Adrenal gland (tissue), 12 donors: Measurements from ENCODE around the gene GCN1. TPM values are rescaled to one million over a fixed set of nuclear protein-coding genes. Genes with fewer than 3 reads are reported as not detected.

ENCODE experiments used
- DNase-seq, 7 donors: peaks; one replicate each; pipeline ENCODE4 v3.0.0-alpha.2; 2019 to 2020
- H3K27ac ChIP-seq, 5 donors: fragments of 200-600 bp; sonication (generic) in 4 of 5; 1 replicate in 3 of 5; 2 replicates in 2 of 5; pipeline versions ENCODE4 v1.5.1 to v1.8.0; 2016 to 2020; ENCODE audit warnings: mild to moderate bottlenecking in 1 of 5
- H3K27me3 ChIP-seq: fragments of 200-600 bp; 2 replicates; pipeline ENCODE4 v1.8.0; 2021
- H3K36me3 ChIP-seq, 2 donors: fragments of 200-600 bp; replicated peaks in 1 of 2; 1 replicate in 1 of 2; 2 replicates in 1 of 2; pipeline versions ENCODE4 v1.5.1 to v1.8.0; 2018 to 2022
- H3K4me1 ChIP-seq, 2 donors: fragments of 200-600 bp; replicated peaks in 1 of 2; 1 replicate in 1 of 2; 2 replicates in 1 of 2; pipeline versions ENCODE4 v1.5.1 to v1.8.0; 2018 to 2021
- H3K4me3 ChIP-seq, 4 donors: fragments of 200-600 bp; sonication (generic) in 3 of 4; one replicate each; pipeline ENCODE4 v1.5.1; 2016 to 2018
- H3K9me3 ChIP-seq, 3 donors: fragments of 200-600 bp; sonication (generic) in 1 of 3; replicated peaks in 1 of 3; 1 replicate in 2 of 3; 2 replicates in 1 of 3; pipeline versions ENCODE4 v1.5.1 to v1.8.0; 2016 to 2021
- CTCF ChIP-seq, 6 experiments: fragments of 450-650 bp in 4 of 6; fragments of 200-600 bp in 2 of 6; sonication (generic) in 1 of 6; IDR thresholded peaks; 1 replicate in 5 of 6; 2 replicates in 1 of 6; pipeline versions ENCODE4 v1.5.1 to v1.8.0; 2016 to 2021; ENCODE audit warnings: antibody characterized with exemption in 6 of 6, mild to moderate bottlenecking in 2 of 6, moderate library complexity in 1 of 6
- POLR2A ChIP-seq, 2 donors: fragments of 450-650 bp; IDR thresholded peaks; one replicate each; pipeline ENCODE4 v1.6.1; 2017; ENCODE audit warnings: antibody characterized with exemption in 2 of 2, mild to moderate bottlenecking in 2 of 2, moderate library complexity in 1 of 2
- WGBS, 4 donors: extraction: QIAGEN DNeasy Blood & Tissue Kit in 2 of 4; methylation state at CpG; one replicate each; pipeline versions ENCODE4 v1.1.5 to v1.1.7; 2013 to 2017; 5-methylcytosine and 5-hydroxymethylcytosine counted together
- intact Hi-C, 2 donors: fragments of 100-400 bp; cut with DNase I; formaldehyde crosslinking; loops; one replicate each; pipeline versions ENCODE4 v1.14.1 to v1.15.0; 2022 to 2023
- polyA plus RNA-seq, 3 donors: library from polyadenylated mRNA; stranded (reverse); fragments of 200-250 nt in 2 of 3; fragments of 350-450 nt in 1 of 3; fragmentation: Illumina TruSeq in 1 of 3; extraction: RNeasy Lipid Tissue Mini Kit (QIAGEN cat#74804) in 1 of 3; gene quantifications; one replicate each; pipeline ENCODE4 v1.2.3, GENCODE V29; 2013 to 2014
- total RNA-seq, 9 donors: library from RNA; depleted of rRNA in 4 of 9; stranded (reverse); fragments of >200 nt in 4 of 9; fragments of 120-200 nt in 1 of 9; fragmentation: NEBNext Ultra II Directional in 1 of 9; extraction: Animal tissue kit (Norgen Biotek cat#: 25700) in 1 of 9; gene quantifications; one replicate each; pipeline versions ENCODE4 v1.1.0 to v1.2.4, GENCODE V29; 2013 to 2023
- donor health status: healthy with polysubstance abuse.
- donor health status: Bipolar disorder and iron deficiency.
- donor health status: DM: yes; HTN: yes; CAD: no.
- donor health status: DM: no; HTN: no; CAD: no.
- donor health status: DM: no; HTN: no; CAD: no.
- donor health status: DM: yes; HTN: yes; CAD: no.

The GCN1 gene
- total and polyA plus RNA-seq, 12 donors, result 22.0 to 98.5 (median 46.5) TPM

- H3K27ac ChIP-seq, result peak overlapping the region in 2 of 5 donors; percentile 56 to 69
- intact Hi-C loops, result no loop called here
- peaks cover 15 to 41% of the 10 kb centered on the region in 2 donors for H3K4me1 ChIP-seq
- DNase-seq, result peak in 1 of 7 donors; percentile 79
- TF ChIP-seq CTCF (IDR thresholded peaks at IDR 0.05) (no peak), POLR2A (IDR thresholded peaks at IDR 0.05) (no peak)
- H3K27me3 ChIP-seq, result no peaks in the 10 kb centered on the region
- no peak overlapping the region for H3K4me3 ChIP-seq
- 62 to 83% (median 69%) methylated on average over 8 to 25 of the region's 25 CpGs for WGBS, 4 donors
- peaks cover 0 to 57% of the 10 kb centered on the region in 2 donors for H3K36me3 ChIP-seq
- no peaks in the 10 kb centered on the region for H3K9me3 ChIP-seq
Observed at GRCh38 chr12:120224304-120225199, 30.0 kb upstream of the GCN1 start.

- peak overlapping the region in 1 of 5 donors; percentile 69 for H3K27ac ChIP-seq
- WGBS, 4 donors, result 81 to 91% (median 84%) methylated on average over 15 to 19 of the region's 19 CpGs
- peaks cover 6 to 37% of the 10 kb centered on the region in 2 donors for H3K4me1 ChIP-seq
- peaks cover 0 to 65% of the 10 kb centered on the region in 2 donors for H3K36me3 ChIP-seq
- TF ChIP-seq POLR2A (IDR thresholded peaks at IDR 0.05), result no peak
- TF ChIP-seq CTCF (IDR thresholded peaks at IDR 0.05), result no peak
- DNase-seq, result no peak
- no peak overlapping the region for H3K4me3 ChIP-seq
- intact Hi-C loops, result no loop called here
- H3K27me3 ChIP-seq, result no peaks in the 10 kb centered on the region
- no peaks in the 10 kb centered on the region for H3K9me3 ChIP-seq
Observed at GRCh38 chr12:120223458-120224303, 29.2 kb upstream of the GCN1 start.

GRCh38 chr12:120222288-120222832 is 27.8 kb upstream of the GCN1 start:
- no peaks in the 10 kb centered on the region for H3K27me3 ChIP-seq
- H3K9me3 ChIP-seq, result no peaks in the 10 kb centered on the region
- H3K27ac ChIP-seq, result no peak overlapping the region
- peaks cover 0 to 72% of the 10 kb centered on the region in 2 donors for H3K36me3 ChIP-seq
- H3K4me1 ChIP-seq, result peaks cover 0 to 28% of the 10 kb centered on the region in 2 donors
- H3K4me3 ChIP-seq, result no peak overlapping the region
- intact Hi-C loops, result no loop called here
- DNase-seq, result no peak
- WGBS, 4 donors, result 85 to 93% (median 88%) methylated on average over 12 of the region's 12 CpGs
- TF ChIP-seq CTCF (IDR thresholded peaks at IDR 0.05) (no peak), POLR2A (IDR thresholded peaks at IDR 0.05) (no peak)

GRCh38 chr12:120221576-120221900 is 27.0 kb upstream of the GCN1 start:
- Histone ChIP-seq H3K36me3 (peaks cover 0 to 70% of the 10 kb centered on the region in 2 donors), H3K4me3 (no peak overlapping the region), H3K9me3 (no peaks in the 10 kb centered on the region), H3K27me3 (no peaks in the 10 kb centered on the region), H3K27ac (peak overlapping the region in 1 of 5 donors; percentile 45), H3K4me1 (peaks cover 0 to 28% of the 10 kb centered on the region in 2 donors)
- intact Hi-C loops, result no loop called here
- TF ChIP-seq POLR2A (IDR thresholded peaks at IDR 0.05) (no peak), CTCF (IDR thresholded peaks at IDR 0.05) (no peak)
- WGBS, 4 donors, result 76 to 86% (median 78%) methylated on average over 13 of the region's 13 CpGs; no CpG with 5 or more reads in 1 of the 4 donors
- no peak for DNase-seq
